Measurements from ENCODE around the gene FYCO1. TPM values are rescaled to one million over a fixed set of nuclear protein-coding genes. Genes with fewer than 3 reads are reported as not detected.

Gene FYCO1
- total RNA-seq, 2 donors from 2014 or later, result 67.4 to 99.0 TPM

- intact Hi-C loops (cut with DNase I), result no loop called here
- DNase-seq (ENCODE audit: low spot score), result peak; percentile 86
Measured at GRCh38 chr3:45987368-45988291, 8.0 kb downstream of the FYCO1 start.

GRCh38 chr3:45986303-45986982 is 9.2 kb downstream of the FYCO1 start:
- intact Hi-C loops (cut with DNase I), result no loop called here

GRCh38 chr3:45985532-45986302 is 9.9 kb downstream of the FYCO1 start:
- DNase-seq (ENCODE audit: low spot score), result no peak
- intact Hi-C loops (cut with DNase I), result no loop called here

More at GRCh38 chr3:45986303-45986982, 9.2 kb downstream of the FYCO1 start:
- DNase-seq (ENCODE audit: low spot score), result no peak

GRCh38 chr3:45984331-45985312 is 11.0 kb downstream of the FYCO1 start:
- DNase-seq (ENCODE audit: low spot score), result no peak
- intact Hi-C loops (cut with DNase I), result no loop called here

- no peak for DNase-seq (ENCODE audit: low spot score)
- intact Hi-C loops (cut with DNase I), result no loop called here
Measured at GRCh38 chr3:45983770-45984169, 11.9 kb downstream of the FYCO1 start.

GRCh38 chr3:45981346-45982074 is 14.1 kb downstream of the FYCO1 start:
- intact Hi-C loops (cut with DNase I), result no loop called here
- DNase-seq (ENCODE audit: low spot score), result no peak

GRCh38 chr3:45980819-45981218 is 14.8 kb downstream of the FYCO1 start:
- DNase-seq (ENCODE audit: low spot score), result no peak
- intact Hi-C loops (cut with DNase I), result no loop called here

- intact Hi-C loops (cut with DNase I), result no loop called here
- DNase-seq (ENCODE audit: low spot score), result no peak
Measured at GRCh38 chr3:45980229-45980813, 15.3 kb downstream of the FYCO1 start.

- intact Hi-C loops (cut with DNase I), result no loop called here
Measured at GRCh38 chr3:45979378-45979777, 16.2 kb downstream of the FYCO1 start.

GRCh38 chr3:45978006-45978761 is 17.4 kb downstream of the FYCO1 start:
- no peak for DNase-seq (ENCODE audit: low spot score)
- intact Hi-C loops (cut with DNase I), result no loop called here

More at GRCh38 chr3:45979378-45979777, 16.2 kb downstream of the FYCO1 start:
- no peak for DNase-seq (ENCODE audit: low spot score)

- no peak for DNase-seq (ENCODE audit: low spot score)
- intact Hi-C loops (cut with DNase I), result no loop called here
Measured at GRCh38 chr3:45976191-45977091, 19.2 kb downstream of the FYCO1 start.

GRCh38 chr3:45975686-45976085 is 19.9 kb downstream of the FYCO1 start:
- no peak for DNase-seq (ENCODE audit: low spot score)
- intact Hi-C loops (cut with DNase I), result no loop called here

- DNase-seq (ENCODE audit: low spot score), result no peak
- intact Hi-C loops (cut with DNase I), result no loop called here
Measured at GRCh38 chr3:45974686-45975085, 20.9 kb downstream of the FYCO1 start.

GRCh38 chr3:45972534-45973402 is 22.9 kb downstream of the FYCO1 start:
- no peak for DNase-seq (ENCODE audit: low spot score)
- intact Hi-C loops (cut with DNase I), result no loop called here

GRCh38 chr3:45969953-45970352 is 25.7 kb downstream of the FYCO1 start:
- intact Hi-C loops (cut with DNase I), result no loop called here
- DNase-seq (ENCODE audit: low spot score), result no peak

Data from posterior vena cava (tissue), 2 donors.